Panc1 (cell line): Measurements from ENCODE around the gene FN3KRP. TPM values are rescaled to one million over a fixed set of nuclear protein-coding genes. Genes with fewer than 3 reads are reported as not detected.

Source experiments
- ATAC-seq: fragments of 200-7000 bp; cut with Tn5 transposase; 2 replicates; pipeline ENCODE4 v1.9.1; 2020; ENCODE audit warnings: mild to moderate bottlenecking, moderate library complexity
- BruUV-seq: library from RNA; stranded (reverse); fragments of 400-500 nt; replicated peaks from 2 replicates; lab custom pipeline; 2021; lab: Mats Ljungman, UMichigan
- CTCF ChIA-PET: fragments of 300-600 bp; sonication (Branson Sonifier 250); formaldehyde crosslinking; loops from one replicate; lab custom pipeline; 2022; ENCODE audit warnings: antibody characterized with exemption; lab: Charles Lee
- POLR2A ChIA-PET: fragments of 300-600 bp; sonication (Branson Sonifier 250); formaldehyde crosslinking; loops from one replicate; lab custom pipeline; 2022; ENCODE audit warnings: antibody characterized with exemption; lab: Charles Lee
- DNase-seq: peaks from one replicate; pipeline ENCODE4 v3.0.0-alpha.2; 2010; ENCODE audit warnings: low read depth, low spot score
- H3K27ac ChIP-seq: 2 replicates; pipeline ENCODE4 v1.5.1; 2011; ENCODE audit warnings: mild to moderate bottlenecking, low read length, inconsistent platforms
- H3K27me3 ChIP-seq: fragments of 200-500 bp; sonication (Bioruptor generic); 2 replicates; pipeline ENCODE4 v1.6.0; 2014; ENCODE audit warnings: low read length, inconsistent platforms; ENCODE audit not compliant: control insufficient read depth, insufficient read depth
- H3K36me3 ChIP-seq: fragments of 200-500 bp; sonication (Bioruptor generic); 2 replicates; pipeline ENCODE4 v1.5.1; 2014; ENCODE audit warnings: inconsistent platforms, mild to moderate bottlenecking, low read length, moderate library complexity; ENCODE audit not compliant: control insufficient read depth, insufficient read depth
- H3K4me1 ChIP-seq: 2 replicates; pipeline ENCODE4 v1.5.1; 2011; ENCODE audit warnings: inconsistent platforms, mild to moderate bottlenecking, low read length, moderate library complexity; ENCODE audit not compliant: control insufficient read depth, insufficient read depth
- H3K4me3 ChIP-seq, 2 experiments: 2 replicates each; pipeline ENCODE4 v1.5.1; 2011 to 2012; ENCODE audit warnings: low read depth in 2 of 2, low read length in 2 of 2, mild to moderate bottlenecking in 2 of 2, inconsistent platforms in 1 of 2, moderate library complexity in 1 of 2
- H3K9me3 ChIP-seq: fragments of 200-500 bp; sonication (Bioruptor generic); 2 replicates; pipeline ENCODE4 v1.5.1; 2014; ENCODE audit warnings: low read depth, mild to moderate bottlenecking, inconsistent platforms, low read length, moderate library complexity; ENCODE audit not compliant: control insufficient read depth, insufficient read depth
- CTCF ChIP-seq: fragments of 450-650 bp; IDR thresholded peaks from 2 replicates; pipeline ENCODE4 v1.5.1; 2017; ENCODE audit warnings: mild to moderate bottlenecking
- SIN3A ChIP-seq: IDR thresholded peaks from 2 replicates; pipeline ENCODE4 v1.6.1; 2012; ENCODE audit warnings: low read depth, mild to moderate bottlenecking, low read length, moderate library complexity, borderline replicate concordance; ENCODE audit not compliant: insufficient read depth
- TCF7L2 ChIP-seq: IDR thresholded peaks from 2 replicates; pipeline ENCODE4 v1.6.1; 2011; ENCODE audit warnings: mild to moderate bottlenecking, low read depth, low read length, inconsistent platforms
- in situ Hi-C: cut with HindIII; loops from 2 replicates; pipeline ENCODE4 v1.10.0; 2016; ENCODE audit warnings: low sequenced_read_pairs, low pct_unique_long_range_greater_than_20kb
- intact Hi-C: fragments of 100-400 bp; cut with micrococcal nuclease; formaldehyde crosslinking; loops from one replicate; pipeline ENCODE4 v1.10.0; 2022; ENCODE audit not compliant: unreplicated experiment
- total RNA-seq: library from RNA; stranded (reverse); gene quantifications from one replicate; pipeline ENCODE4 v1.2.1, GENCODE V29; 2021; ENCODE audit not compliant: unreplicated experiment
- TF ChIP-seq, protein P1 (sequence below), 2 experiments: IDR thresholded peaks; 2 replicates each; pipeline ENCODE4 v1.6.1; 2011 to 2012; ENCODE audit warnings: low read depth in 2 of 2, control low read depth in 1 of 2, low read length in 1 of 2, mild to moderate bottlenecking in 1 of 2, moderate library complexity in 1 of 2; ENCODE audit not compliant: insufficient read depth in 1 of 2

The FN3KRP gene
- total RNA-seq, 1 experiment from 2014 or later: 41.0 TPM

- no TSS peak for BruUV-seq
- in situ Hi-C loops (no loop called here), intact Hi-C loops (no loop called here)
- no peak overlapping the region for H3K4me3 ChIP-seq
- DNase-seq (no peak), ATAC-seq (no peak)
- ChIA-PET POLR2A (interaction anchor here (0.6 kb wide), 1 partner anchor 102 kb away, joined by 3 read pairs; no protein-coding TSS in a partner anchor), CTCF (interaction anchor here (0.5 kb wide), 1 partner anchor 49 kb away, joined by 11 read pairs; the partner anchor contains the start of gene FN3KRP)
- H3K9me3 ChIP-seq: no peaks in the 10 kb centered on the region
- H3K27me3 ChIP-seq: no peaks in the 10 kb centered on the region
- TF ChIP-seq CTCF: no peak
- TF ChIP-seq SIN3A: no peak
- no peak overlapping the region for H3K27ac ChIP-seq
- H3K36me3 ChIP-seq: peaks cover 30% of the 10 kb centered on the region
- no peaks in the 10 kb centered on the region for H3K4me1 ChIP-seq
Measured at GRCh38 chr17:82765371-82765770, 48.9 kb downstream of the FN3KRP start.

GRCh38 chr17:82767041-82767754 is 50.7 kb downstream of the FN3KRP start:
- in situ Hi-C loops: no loop called here
- POLR2A ChIA-PET: interaction anchor here (0.6 kb wide), 1 partner anchor 42 kb away, joined by 3 read pairs; no protein-coding TSS in a partner anchor
- peaks cover 29% of the 10 kb centered on the region for H3K36me3 ChIP-seq

More at GRCh38 chr17:82767041-82767754, 50.7 kb downstream of the FN3KRP start:
- no peak overlapping the region for H3K27ac ChIP-seq
- intact Hi-C loops: no loop called here
- DNase-seq (no peak), ATAC-seq (peak; percentile 65; the same call in 1 of the 2 replicates)
- CTCF ChIA-PET: interaction anchor here (1.1 kb wide), 1 partner anchor 13 kb away, joined by 7 read pairs; no protein-coding TSS in a partner anchor
- H3K27me3 ChIP-seq: no peaks in the 10 kb centered on the region
- BruUV-seq: no TSS peak
- TF ChIP-seq CTCF (peak; percentile 87), SIN3A (no peak), TCF7L2 (no peak)
- TF ChIP-seq, protein P1, sequence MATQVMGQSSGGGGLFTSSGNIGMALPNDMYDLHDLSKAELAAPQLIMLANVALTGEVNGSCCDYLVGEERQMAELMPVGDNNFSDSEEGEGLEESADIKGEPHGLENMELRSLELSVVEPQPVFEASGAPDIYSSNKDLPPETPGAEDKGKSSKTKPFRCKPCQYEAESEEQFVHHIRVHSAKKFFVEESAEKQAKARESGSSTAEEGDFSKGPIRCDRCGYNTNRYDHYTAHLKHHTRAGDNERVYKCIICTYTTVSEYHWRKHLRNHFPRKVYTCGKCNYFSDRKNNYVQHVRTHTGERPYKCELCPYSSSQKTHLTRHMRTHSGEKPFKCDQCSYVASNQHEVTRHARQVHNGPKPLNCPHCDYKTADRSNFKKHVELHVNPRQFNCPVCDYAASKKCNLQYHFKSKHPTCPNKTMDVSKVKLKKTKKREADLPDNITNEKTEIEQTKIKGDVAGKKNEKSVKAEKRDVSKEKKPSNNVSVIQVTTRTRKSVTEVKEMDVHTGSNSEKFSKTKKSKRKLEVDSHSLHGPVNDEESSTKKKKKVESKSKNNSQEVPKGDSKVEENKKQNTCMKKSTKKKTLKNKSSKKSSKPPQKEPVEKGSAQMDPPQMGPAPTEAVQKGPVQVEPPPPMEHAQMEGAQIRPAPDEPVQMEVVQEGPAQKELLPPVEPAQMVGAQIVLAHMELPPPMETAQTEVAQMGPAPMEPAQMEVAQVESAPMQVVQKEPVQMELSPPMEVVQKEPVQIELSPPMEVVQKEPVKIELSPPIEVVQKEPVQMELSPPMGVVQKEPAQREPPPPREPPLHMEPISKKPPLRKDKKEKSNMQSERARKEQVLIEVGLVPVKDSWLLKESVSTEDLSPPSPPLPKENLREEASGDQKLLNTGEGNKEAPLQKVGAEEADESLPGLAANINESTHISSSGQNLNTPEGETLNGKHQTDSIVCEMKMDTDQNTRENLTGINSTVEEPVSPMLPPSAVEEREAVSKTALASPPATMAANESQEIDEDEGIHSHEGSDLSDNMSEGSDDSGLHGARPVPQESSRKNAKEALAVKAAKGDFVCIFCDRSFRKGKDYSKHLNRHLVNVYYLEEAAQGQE (IDR thresholded peaks at IDR 0.05; ENCODE audit: insufficient read depth in 1 of 2, low read depth in 2 of 2, low read length in 1 of 2): no peak
- H3K9me3 ChIP-seq: no peaks in the 10 kb centered on the region
- no peak overlapping the region for H3K4me3 ChIP-seq
- H3K4me1 ChIP-seq: no peaks in the 10 kb centered on the region
